ENCODE data around the gene TBC1D32.

DNA sequence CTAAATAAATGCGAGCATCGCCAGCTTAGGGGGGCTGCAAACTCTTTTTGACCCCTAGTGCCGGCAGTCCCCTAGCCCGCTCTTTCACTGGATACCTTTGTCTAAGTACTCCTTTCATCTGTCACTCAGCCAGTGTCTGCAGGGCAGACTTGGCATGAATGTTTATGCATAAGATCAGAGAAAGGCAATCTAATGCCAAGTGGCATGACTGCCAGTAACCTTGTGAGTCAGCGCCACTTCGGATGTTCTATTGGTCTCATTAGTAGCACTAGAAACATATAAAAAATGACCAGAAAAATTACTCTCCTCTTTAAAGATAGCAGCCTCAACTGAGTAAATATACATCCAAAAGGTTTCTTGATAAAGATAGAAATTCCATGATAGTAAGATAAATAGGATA, 192.2 kb downstream of the TBC1D32 start:
- no peak for TF ChIP-seq TAF1 (IDR thresholded peaks at IDR 0.05; ENCODE audit: borderline replicate concordance, low read depth, low read length)
- TF ChIP-seq POLR2A (IDR thresholded peaks at IDR 0.05; ENCODE audit: low read depth, low read length), result no peak
